ENCODE results near the gene HOXD9.
A peak's percentile ranks its signal among the peaks of the same experiment; 100 is the strongest.

HOXD9 gene

DNA sequence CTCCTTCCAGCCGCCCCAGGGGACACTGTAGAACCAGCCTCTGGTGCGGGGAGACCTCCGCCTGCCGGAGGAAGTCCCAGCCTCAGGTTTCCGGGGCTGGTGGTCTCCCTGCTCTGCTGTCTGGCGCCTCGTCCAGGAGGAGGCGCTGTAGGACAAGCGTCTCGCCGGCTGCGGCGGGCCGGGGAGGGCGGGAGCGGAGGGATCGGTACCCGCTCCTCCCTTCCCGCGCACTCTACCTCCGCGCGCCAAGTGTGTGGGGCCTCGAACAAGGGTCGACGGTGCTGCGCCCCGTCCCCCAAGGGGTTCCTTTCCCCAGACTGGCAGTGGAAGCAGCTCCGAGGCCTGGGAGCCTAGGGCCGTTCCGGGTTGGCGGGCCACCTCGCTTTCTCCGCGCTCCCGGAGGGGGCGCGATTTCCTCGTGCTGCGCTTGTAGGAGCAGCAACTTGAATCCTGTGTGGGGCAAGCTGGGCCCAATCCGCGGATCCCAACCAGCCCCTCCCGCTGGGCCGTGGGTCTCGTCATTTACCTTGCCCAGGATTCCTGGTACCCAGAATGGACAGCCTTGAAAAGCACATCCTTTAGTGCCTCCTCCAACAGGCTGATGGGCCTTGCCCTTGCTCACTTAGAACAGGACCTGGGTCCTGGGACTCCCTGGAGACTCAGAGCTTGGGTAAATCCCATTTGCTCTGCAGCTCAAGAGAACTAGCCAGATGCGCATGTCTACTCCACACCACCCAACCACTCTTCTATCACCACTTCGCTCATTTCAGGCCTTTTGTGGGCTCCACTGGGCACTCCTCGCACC is 18.2 kb downstream of the HOXD9 start:
- DNase-seq, result peak; percentile 66

DNA sequence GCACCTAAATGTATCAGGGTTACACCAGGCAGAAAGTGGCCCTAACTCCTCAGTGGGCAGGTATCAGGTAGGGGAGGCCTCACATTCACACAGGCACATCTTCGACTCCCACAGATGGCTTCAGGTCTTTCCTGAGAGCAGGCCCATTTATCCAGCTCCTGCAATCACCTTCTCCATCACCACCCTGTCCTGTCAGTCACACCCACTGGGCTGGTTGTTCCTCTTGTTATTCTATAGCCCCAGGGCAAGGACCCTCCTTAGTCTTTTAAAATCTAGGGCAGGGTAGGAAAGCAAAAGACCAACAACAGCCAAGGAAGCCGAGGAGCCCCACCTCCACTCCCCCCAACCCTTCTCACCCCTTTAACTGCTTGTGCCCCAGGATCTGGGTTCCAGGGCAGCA is 19.8 kb downstream of the HOXD9 start:
- no peak for DNase-seq

DNA sequence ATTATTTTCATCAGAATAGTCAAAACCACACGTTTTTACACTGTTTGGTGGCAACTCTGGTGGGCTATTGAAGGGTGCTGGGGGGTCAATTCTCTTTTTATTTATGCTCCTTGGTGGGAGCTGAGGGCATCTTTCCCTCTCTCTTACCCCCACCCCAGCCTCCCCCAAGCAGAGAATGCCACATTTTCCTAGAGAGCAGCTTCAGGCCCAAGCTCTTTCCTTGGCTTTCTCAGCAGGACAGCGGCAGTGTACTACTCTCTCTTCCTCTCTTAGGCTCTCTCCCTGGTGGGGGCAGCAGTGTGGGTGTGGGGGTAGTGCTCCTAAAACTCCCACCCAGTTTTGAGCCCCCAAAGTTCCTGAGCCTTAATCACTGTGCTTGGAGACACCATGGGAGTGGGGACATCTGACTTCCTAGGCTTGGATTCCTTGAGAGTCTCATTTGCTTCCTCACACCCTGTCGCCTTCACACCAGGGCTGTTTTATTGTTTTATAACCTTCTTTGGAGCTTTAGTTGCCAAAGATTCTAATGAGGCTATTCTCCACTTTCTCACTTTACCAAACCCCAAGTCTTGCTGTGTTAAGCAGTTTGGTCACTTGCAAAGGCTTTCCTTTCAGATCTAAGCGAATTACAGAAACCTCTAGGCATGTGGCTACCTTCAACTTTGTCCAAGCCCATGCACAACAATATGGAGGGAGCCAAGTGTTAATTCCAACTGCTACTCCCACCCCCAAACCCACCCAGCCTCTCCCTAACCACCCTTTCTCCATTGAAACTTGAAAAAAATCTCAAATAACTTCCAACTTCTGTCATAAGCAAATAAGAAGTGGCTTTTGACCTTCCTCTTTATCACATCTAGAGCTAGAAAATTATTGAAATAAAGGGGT is 22.8 kb downstream of the HOXD9 start:
- no peak for DNase-seq

DNA sequence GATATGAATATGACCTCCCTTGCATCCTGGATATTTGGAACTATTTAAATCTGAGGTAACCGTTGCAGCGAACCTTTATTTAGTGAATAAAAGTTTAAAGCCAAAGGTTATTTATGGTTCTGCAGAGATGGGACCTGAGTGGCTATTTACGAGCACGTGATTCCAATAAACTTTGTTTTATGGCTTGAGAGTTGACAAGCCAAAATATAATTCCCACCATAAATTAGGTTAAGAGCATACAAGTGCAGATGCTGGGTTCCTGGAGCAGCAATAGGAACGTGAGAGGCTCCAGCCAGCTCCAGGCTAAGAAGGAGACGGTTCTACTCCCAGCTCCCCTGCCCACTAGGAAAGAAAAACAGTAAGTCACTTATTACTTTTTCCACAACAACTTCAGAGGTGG is 23.6 kb downstream of the HOXD9 start:
- no peak for DNase-seq

DNA sequence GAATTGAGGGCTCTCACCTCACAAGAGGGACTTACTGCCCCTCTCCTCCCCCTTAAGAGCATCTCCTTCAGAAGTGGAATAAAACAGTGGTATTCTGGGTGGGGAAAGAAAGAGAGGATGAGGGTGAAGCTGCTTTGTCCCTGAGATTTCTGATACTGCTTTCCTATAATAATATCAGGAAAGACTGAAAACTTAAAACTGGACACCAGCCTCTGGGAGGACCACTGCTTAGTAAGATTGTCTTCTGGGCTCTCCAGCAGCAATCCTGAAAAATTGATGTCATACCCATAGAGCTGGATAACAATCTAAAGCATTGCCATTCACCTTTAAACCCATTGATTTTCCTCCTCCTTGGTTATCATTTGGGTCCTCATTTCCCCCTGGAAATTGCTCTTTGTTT is 24.1 kb downstream of the HOXD9 start:
- no peak for DNase-seq

DNA sequence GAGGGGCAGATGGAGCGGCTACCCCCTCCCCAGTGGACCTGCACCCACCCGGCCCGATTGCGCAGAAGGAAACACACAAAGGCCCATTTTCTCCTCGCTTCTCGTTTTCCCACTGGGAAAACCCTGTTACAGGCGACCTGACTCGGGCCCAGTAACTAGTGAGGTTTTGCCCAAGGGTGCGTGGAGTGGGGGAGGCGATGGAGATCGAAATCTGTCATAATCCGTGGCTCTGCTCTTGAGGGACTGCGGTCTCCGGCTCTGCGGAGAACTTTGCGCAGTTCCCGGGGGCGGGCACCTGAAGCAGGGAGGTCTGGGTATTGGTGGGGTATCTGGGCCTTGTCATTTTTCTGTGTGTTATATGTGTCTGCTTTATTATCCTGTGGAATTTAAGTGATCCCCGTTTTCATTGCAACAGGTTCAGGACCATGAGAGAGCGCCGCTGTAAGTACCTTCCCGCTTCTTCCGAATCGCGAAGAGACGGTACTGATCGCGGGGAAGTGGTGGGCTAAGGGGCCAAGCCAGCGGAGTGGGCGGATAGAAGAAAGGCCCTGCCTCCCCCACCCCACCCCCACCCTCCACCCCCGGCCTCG is 24.8 kb downstream of the HOXD9 start:
- no peak for DNase-seq

DNA sequence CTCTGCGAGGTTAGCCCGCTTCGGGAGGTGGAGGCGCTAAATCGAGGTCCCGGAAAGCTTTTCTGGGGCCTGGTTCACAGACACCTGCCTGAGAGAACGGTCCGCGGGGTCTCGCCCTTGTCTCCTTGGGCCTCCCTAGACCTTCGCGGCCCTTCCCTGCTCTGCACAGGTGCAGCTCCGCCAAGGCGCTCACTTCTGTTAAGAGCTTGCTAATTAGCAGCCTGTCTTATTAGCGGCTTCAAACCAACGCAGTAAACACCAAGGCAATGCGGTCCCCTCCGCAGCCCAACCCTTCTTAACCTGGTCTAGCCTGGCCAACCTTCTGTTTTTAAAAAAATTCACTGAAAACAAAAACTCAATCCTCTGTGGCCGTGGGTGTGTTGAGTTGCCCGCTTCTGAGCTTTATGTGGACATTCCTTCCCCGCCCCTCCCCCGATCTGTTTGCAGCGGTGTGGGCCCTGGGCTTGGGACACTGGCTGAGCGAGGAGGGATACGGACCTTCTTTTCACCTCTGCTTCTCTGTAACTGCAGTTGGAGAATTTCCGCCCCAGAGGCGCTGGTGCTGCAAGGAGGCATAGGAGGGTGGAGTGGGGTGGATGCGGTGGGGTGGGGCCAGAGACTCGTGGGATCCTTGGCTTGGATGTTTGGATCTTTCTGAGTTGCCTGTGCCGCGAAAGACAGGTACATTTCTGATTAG is 25.4 kb downstream of the HOXD9 start:
- DNase-seq, result no peak

DNA sequence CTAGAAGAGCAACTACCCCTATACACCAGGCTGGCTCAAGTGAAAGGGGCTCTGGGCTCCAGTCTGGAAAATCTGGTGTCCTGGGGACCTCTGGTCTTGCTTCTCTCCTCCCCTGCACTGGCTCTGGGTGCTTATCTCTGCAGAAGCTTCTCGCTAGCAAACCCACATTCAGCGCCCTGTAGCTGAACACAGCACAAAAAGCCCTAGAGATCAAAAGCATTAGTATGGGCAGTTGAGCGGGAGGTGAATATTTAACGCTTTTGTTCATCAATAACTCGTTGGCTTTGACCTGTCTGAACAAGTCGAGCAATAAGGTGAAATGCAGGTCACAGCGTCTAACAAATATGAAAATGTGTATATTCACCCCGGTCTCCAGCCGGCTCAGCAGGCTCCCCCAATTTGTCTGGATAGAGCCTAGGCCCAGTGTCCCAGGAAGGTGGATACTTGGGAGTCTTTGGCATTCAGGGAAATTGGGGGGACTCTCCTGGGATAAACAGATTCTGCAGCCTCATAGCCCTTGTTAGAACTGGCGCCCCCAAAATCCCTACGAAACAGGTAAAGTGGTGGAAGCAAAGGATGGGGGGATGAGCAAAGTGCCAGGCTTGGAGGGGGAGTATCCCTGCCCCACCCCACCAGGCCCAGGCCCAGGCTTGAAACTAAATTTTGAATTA is 26.4 kb downstream of the HOXD9 start:
- DNase-seq, result no peak

DNA sequence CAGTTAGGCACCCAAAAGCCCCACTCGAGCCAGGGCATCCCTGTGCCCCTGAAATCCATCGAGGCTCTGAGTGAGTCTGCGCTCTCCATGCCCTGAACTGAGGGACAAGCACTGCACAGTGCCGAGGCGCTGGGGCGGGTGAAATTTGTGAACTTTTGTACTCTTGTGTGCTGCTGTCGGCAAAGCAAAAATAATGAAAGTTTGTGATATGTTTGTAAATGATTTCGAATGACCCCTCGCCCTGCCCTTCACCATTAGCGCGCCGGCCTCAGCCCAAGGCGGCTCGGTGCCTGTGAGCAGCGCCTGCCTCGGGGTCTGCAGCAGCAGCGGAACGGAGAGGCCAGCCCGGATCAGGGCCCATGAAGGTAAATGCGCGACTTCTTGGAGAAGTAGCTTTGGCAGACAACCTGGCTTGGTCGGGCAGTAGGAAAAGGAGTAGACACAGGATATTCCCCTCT is 27.0 kb downstream of the HOXD9 start:
- DNase-seq, result no peak

DNA sequence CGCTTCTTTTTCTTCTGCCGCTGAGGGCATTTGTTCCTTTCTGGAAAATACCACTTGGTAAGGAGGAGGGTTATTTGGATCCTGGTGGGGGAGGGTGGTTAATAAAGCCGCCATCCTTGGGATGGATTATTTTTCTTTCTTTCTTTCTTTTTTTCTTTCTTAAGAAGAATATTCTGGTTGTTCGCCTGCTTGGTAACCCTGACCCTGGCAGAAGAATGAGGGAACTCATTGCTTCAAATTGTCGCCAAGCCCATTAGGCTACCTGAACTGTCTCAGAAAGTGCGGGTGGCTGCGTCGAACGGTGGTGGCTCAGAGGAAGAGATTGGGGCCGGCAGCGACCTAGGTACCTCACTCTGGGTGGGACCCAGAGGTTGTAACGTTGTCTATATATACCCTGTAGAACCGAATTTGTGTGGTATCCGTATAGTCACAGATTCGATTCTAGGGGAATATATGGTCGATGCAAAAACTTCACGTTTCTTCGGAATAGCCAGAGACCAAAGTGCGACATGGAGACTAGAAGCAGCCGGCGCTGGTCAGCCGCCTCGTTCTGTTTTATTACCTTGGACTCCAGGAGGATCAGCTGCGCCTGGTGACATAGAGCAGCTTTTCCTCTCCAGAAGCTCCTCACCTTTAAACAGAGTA is 27.5 kb downstream of the HOXD9 start:
- DNase-seq, result no peak

DNA sequence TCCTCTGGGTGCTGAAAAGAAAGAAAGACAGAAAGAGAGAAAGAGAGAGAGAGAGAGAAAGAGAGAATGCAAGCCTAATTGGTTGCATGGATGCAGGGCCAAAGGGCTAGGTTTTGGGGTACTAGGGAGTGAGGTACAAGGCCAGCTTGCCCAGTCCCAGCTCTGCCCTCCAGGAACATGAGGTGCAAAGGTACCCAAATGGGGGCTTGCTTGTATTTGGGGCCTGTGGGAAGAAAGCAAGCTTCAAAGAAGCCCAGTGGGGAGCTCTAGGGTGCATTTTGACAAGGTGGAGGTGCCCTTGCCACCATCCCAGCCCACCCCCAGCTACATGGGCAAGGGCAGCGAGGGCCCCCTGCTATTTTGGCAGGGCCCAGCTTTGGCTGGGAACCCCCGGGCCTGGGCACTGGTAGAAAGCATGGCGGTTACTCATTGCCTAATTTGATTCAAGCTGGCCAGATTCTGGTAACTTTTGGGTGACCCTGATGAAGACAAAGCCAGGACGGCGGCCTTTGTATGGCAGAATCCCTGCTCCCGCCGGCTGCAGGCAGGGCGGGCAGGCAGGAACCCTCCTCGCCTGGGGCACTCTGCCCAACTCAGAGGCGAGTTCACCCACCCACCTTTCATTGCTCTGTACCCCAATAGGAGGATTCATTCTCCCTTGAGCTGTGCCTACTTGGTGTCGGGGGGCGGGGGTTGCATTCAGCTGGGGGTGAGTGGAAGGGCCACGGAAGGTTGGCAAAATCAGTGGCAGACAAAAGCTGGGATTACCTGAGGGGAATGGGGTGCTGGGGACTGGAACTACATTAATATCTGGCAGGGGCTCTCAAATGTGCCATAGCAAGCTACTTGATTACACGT is 28.3 kb downstream of the HOXD9 start:
- no peak for DNase-seq

DNA sequence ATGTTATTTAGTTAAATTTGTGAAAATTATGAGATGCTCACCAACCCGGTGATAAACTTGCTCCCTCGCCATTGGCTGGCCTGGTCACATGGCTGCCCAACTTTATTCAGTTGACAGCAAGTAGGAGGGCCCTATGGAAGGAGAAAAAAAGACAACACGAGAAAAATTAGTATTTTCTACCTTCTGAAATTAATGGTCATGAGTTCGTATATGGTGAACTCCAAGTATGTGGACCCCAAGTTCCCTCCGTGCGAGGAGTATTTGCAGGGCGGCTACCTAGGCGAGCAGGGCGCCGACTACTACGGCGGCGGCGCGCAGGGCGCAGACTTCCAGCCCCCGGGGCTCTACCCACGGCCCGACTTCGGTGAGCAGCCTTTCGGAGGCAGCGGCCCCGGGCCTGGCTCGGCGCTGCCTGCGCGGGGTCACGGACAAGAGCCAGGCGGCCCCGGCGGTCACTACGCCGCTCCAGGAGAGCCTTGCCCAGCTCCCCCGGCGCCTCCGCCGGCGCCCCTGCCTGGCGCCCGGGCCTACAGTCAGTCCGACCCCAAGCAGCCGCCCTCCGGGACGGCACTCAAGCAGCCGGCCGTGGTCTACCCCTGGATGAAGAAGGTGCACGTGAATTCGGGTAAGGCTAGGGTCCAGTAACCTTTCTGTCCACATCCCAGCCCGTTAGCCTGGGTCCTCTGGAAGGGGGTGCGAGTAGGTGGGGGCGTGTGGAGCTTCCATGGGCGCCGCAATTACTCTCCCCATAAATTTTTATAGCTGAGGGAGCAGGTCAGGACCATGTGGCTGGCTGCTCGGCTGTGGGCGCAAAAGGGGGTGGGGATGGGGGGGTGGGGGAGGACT is 29.1 kb downstream of the HOXD9 start, which contains the start of gene HOXD4:
TSS of gene HOXD4 (plus strand) at position 109 of the 846 bp plus-strand sequence. CDS start at position 193, 84 bp downstream.
- DNase-seq, result no peak

DNA sequence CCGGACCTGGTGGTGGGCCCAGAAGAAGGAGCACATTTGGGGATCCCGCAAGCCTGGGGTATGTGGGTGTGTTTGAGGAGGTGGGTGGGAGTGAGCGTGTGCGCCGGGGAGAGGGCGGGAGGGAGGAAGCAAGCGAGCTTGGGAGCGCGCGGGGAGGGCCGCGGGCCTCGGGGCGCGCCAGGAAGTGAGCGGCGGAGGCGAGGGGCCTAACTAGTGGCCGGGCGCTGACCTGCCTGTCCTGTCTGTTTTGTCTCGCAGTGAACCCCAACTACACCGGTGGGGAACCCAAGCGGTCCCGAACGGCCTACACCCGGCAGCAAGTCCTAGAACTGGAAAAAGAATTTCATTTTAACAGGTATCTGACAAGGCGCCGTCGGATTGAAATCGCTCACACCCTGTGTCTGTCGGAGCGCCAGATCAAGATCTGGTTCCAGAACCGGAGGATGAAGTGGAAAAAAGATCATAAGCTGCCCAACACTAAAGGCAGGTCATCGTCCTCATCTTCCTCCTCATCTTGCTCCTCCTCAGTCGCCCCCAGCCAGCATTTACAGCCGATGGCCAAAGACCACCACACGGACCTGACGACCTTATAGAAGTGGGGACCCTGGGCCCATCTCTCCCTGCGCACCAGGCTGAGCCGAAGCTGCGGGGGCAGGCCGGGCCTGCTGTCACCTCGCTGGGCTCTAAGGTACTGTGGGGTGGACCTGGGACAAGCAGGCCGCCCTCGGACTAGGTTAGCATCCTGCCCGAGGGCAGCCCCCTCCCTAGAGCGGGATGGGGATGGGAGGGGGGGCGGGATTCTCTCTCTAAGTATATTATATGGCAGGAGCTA is 30.0 kb downstream of the HOXD9 start:
- DNase-seq, result no peak

DNA sequence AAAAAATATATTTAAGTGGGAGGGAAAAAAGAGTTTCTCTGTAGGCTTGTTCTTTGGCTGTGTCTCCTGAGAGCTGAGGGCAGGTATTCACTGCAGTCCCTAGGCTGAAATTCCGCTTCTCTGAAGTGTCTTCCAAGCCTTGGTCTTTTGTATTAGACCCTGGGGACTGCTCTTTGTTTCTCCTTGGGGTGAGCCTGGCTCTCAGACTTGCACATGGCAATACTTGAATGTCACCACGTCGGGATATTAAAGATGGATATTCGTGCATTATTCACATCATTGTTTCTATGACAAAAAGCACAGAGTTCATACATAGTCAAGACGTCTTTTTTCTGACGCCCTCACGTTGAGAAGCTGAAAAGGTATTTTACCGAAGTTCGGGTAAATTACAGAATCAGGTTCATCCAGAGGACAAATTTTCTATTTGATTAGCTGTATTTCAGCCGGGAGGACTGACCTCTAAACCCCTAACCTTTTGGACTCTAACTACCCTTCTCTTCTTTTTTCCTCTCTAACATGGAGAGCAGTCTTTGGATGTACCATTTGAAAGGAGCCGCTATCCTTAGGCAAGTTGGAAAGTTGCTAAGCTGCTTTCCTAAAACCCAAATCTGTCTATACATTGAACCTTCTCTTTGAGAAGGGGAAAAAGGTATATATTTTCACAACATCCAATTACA is 32.2 kb downstream of the HOXD9 start:
- DNase-seq, result no peak

DNA sequence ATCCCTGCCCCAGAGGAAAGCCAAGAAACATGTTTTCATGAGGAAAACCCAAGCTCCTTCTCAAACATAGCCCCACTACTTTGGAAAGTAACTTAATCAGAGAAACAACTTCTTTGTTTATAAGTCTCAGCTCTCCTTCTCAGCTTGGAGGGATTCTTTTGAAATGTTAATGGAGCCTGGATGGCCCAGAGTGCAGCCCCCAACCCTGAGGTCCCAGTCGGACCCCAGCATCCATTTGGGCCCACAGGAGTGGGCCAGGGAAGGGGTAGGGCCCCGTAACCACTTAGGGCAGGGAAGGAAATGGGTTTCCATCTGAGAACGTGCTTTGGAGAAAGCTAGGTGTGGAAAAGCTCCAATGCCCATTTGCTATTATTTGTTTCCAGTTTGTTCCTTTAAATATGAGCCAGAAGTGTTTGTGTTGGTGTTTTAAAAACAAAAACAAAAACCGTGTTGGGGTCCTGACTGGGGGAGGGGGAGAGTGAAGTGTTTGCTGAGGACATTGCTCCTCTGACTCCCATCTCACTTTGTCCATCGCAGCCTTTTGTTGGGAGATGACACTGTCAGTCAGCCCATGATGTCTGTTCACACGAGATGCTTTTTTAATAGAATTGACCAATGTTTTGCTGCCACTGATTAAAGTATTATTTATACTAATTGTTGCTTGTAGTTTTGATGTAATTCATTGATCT is 33.0 kb downstream of the HOXD9 start:
- DNase-seq, result no peak

DNA sequence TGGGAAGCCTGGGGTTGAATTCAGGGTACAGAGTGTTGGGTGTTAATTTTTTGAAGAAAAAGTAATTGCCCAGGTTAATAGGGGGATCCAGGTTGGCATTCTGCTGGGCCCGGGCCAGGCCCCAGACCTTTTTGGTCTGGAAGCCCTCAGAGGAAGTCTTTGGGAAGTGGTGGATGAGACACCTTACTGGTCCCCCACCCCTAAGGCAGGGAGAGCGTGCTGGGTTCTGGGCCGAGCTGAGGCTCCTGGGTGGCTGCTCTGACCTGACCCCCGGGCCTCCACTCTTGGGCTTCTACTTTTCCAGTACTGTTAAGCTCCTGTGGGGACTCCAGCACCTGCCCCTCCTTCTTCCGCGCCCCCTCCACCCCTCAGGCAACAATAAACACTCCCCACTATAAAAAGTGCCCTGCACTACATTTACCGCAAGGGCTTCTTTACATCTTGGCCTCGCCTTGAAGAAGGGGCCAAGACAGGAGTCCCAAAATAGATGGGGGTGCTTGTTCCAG is 33.8 kb downstream of the HOXD9 start:
- no peak for DNase-seq

DNA sequence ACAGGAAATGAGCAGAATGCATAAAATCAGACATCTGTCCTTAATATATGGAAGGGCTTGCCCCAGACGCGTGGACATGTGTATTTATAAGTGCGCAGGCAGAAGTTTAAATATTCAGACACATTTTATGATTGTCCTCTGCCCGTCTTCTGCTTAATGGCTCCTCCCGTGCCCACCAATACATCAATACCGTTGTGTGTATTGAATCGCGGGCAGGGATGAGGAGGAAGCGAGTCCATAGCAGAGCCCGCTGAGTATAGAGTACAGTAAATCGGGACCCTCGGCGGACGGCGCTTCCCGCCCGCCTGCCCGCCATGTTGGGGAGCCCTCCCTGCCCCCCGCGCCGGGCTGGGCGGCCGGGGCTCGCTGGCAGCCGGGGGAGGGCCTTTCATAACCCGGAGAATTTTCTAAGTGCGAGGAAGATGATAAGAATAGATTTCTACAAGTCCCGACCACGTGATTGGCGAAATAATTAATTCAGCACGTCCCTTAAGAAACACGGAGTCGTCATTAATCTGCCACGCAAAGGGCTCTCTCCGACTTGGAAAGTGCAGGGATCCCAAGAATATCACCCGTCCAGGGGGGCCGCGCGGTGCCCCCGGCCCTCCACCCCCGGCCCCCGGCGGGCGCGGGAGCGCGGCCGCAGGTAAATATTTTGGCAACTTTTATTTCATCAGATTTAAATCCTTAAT is 34.4 kb downstream of the HOXD9 start, which contains the start of gene HOXD3:
TSS of gene HOXD3 (plus strand) at position 501 of the 692 bp plus-strand sequence. CDS start 11,808 bp downstream, outside the sequence.
- no peak for DNase-seq
